ENCODE results near the gene CD70.
"Not testable (repeated sequence)": the region's sequence is repeated elsewhere in the genome, so short reads cannot be mapped to it uniquely, and the experiment has no call there.

GRCh38 chr19:6606276-6607070 lies 15.5 kb upstream of the CD70 start:
- not testable (repeated sequence) for TF ChIP-seq CTCF, POLR2A (IDR thresholded peaks at IDR 0.05)

Data from thyroid gland (tissue), 4 donors.